Liver (tissue), 3 donors: Measurements from ENCODE around the gene ATP6V1G2.

ENCODE experiments used
- ATF3 ChIP-seq: IDR thresholded peaks from 2 replicates; pipeline ENCODE4 v1.6.1; 2016; ENCODE audit warnings: antibody characterized with exemption
- CTCF ChIP-seq: fragments of 150-350 bp; IDR thresholded peaks from 2 replicates; pipeline ENCODE4 v1.5.1; 2017; ENCODE audit warnings: improper control_type of control experiment, low read depth, low read length; ENCODE audit not compliant: missing input control
- HNF4A ChIP-seq, 2 donors: conservative IDR thresholded peaks; 2 replicates each; pipeline ENCODE4 v1.6.1; 2016; ENCODE audit warnings: antibody characterized with exemption in 2 of 2, mild to moderate bottlenecking in 2 of 2
- MAX ChIP-seq: IDR thresholded peaks from 2 replicates; pipeline ENCODE4 v1.6.1; 2016; ENCODE audit warnings: antibody characterized with exemption
- TF ChIP-seq, protein P1 (sequence below): IDR thresholded peaks from 2 replicates; pipeline ENCODE4 v1.6.1; 2016; ENCODE audit warnings: antibody characterized with exemption
- donor health status: healthy.
- donor health status: healthy.

- TF ChIP-seq CTCF (no peak), ATF3 (no peak), HNF4A (conservative IDR thresholded peaks at IDR 0.05) (no peak), MAX (no peak)
- TF ChIP-seq, protein P1, sequence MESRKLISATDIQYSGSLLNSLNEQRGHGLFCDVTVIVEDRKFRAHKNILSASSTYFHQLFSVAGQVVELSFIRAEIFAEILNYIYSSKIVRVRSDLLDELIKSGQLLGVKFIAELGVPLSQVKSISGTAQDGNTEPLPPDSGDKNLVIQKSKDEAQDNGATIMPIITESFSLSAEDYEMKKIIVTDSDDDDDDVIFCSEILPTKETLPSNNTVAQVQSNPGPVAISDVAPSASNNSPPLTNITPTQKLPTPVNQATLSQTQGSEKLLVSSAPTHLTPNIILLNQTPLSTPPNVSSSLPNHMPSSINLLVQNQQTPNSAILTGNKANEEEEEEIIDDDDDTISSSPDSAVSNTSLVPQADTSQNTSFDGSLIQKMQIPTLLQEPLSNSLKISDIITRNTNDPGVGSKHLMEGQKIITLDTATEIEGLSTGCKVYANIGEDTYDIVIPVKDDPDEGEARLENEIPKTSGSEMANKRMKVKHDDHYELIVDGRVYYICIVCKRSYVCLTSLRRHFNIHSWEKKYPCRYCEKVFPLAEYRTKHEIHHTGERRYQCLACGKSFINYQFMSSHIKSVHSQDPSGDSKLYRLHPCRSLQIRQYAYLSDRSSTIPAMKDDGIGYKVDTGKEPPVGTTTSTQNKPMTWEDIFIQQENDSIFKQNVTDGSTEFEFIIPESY = no peak
These were observed 9.9 kb upstream of the ATP6V1G2 start for GRCh38 chr6:31556307-31556706.
